OCI-LY1 (cell line): ENCODE measurements around the gene NUDT16.

Experiments
- H2AFZ ChIP-seq: fragments of 200-600 bp; sonication (generic), shearing (Covaris generic); 2 replicates; pipeline ENCODE4 v1.6.0; 2014; ENCODE audit warnings: antibody characterized with exemption, mild to moderate bottlenecking, low read length
- H3F3A ChIP-seq: fragments of 200-600 bp; sonication (generic), shearing (Covaris generic); 2 replicates; pipeline ENCODE4 v1.6.0; 2014; ENCODE audit warnings: mild to moderate bottlenecking, antibody characterized with exemption, low read length, moderate library complexity; ENCODE audit not compliant: insufficient read depth
- H3K27ac ChIP-seq: fragments of 200-600 bp; sonication (generic); 2 replicates; pipeline ENCODE4 v1.5.1; 2014; ENCODE audit warnings: low read length, mixed run types, mild to moderate bottlenecking, low read depth; ENCODE audit not compliant: poor library complexity, severe bottlenecking
- H3K27me3 ChIP-seq: fragments of 200-600 bp; sonication (generic); 2 replicates; pipeline ENCODE4 v1.6.0; 2014; ENCODE audit warnings: antibody characterized with exemption, mild to moderate bottlenecking, low read length, moderate library complexity; ENCODE audit not compliant: insufficient read depth
- H3K36me3 ChIP-seq: fragments of 200-600 bp; sonication (generic); 2 replicates; pipeline ENCODE4 v1.6.1; 2014; ENCODE audit warnings: mild to moderate bottlenecking, antibody characterized with exemption, low read length, moderate library complexity, mixed read lengths; ENCODE audit not compliant: insufficient read depth
- H3K4me1 ChIP-seq: fragments of 200-600 bp; sonication (generic); 2 replicates; pipeline ENCODE4 v1.5.1; 2014; ENCODE audit warnings: mild to moderate bottlenecking, low read length, moderate library complexity; ENCODE audit not compliant: insufficient read depth, severe bottlenecking
- H3K4me2 ChIP-seq: fragments of 200-600 bp; sonication (generic), shearing (Covaris generic); 2 replicates; pipeline ENCODE4 v1.6.1; 2014; ENCODE audit warnings: low read length
- H3K4me3 ChIP-seq: fragments of 200-600 bp; sonication (generic); 2 replicates; pipeline ENCODE4 v1.5.1; 2014; ENCODE audit warnings: low read length, low read depth, mild to moderate bottlenecking, mixed read lengths; ENCODE audit not compliant: poor library complexity, severe bottlenecking
- H3K79me2 ChIP-seq: fragments of 200-600 bp; shearing (Covaris generic); 2 replicates; pipeline ENCODE4 v1.6.1; 2016; ENCODE audit warnings: mixed run types, low read length, mixed read lengths; ENCODE audit not compliant: insufficient read depth
- H3K9ac ChIP-seq: fragments of 200-600 bp; sonication (generic), shearing (Covaris generic); 2 replicates; pipeline ENCODE4 v1.6.1; 2014; ENCODE audit warnings: mild to moderate bottlenecking, low read length, mixed read lengths
- H3K9me2 ChIP-seq: fragments of 200-600 bp; sonication (generic), shearing (Covaris generic); 2 replicates; pipeline ENCODE4 v1.6.1; 2014; ENCODE audit warnings: low read depth, mild to moderate bottlenecking, low read length, mixed read lengths
- H3K9me3 ChIP-seq: fragments of 200-600 bp; shearing (Covaris generic); 2 replicates; pipeline ENCODE4 v1.6.1; 2014; ENCODE audit warnings: low read length, mixed read lengths
- H4K20me1 ChIP-seq: fragments of 200-600 bp; sonication (generic), shearing (Covaris generic); 2 replicates; pipeline ENCODE4 v1.6.0; 2016; ENCODE audit warnings: mild to moderate bottlenecking, low read length; ENCODE audit not compliant: insufficient read depth
- CTCF ChIP-seq: fragments of 200-600 bp; sonication (generic), shearing (Covaris generic); IDR thresholded peaks from 2 replicates; pipeline ENCODE4 v1.5.1; 2017; ENCODE audit warnings: mild to moderate bottlenecking, antibody characterized with exemption, low read length, moderate library complexity, mixed read lengths
- EZH2 ChIP-seq: fragments of 200-600 bp; sonication (generic), shearing (Covaris generic); IDR thresholded peaks from 2 replicates; pipeline ENCODE4 v1.8.0; 2017; ENCODE audit warnings: borderline replicate concordance, mixed run types, mild to moderate bottlenecking, antibody characterized with exemption, low read length, moderate library complexity, mixed read lengths

Gene NUDT16

GRCh38 chr3:131348911-131349310 lies 32.7 kb upstream of the NUDT16 start:
- no peaks in the 10 kb centered on the region for H3K36me3 ChIP-seq
- no peak overlapping the region for H3K27ac ChIP-seq
- no peaks in the 10 kb centered on the region for H3K27me3 ChIP-seq
- H2AFZ ChIP-seq = no peak overlapping the region
- H3K4me3 ChIP-seq = no peak overlapping the region
- H3K4me2 ChIP-seq = no peak overlapping the region
- TF ChIP-seq CTCF (no peak), EZH2 (no peak)
- H3F3A ChIP-seq = no peaks in the 10 kb centered on the region
- H3K9ac ChIP-seq = no peak overlapping the region
- H3K4me1 ChIP-seq = no peaks in the 10 kb centered on the region
- no peaks in the 10 kb centered on the region for H3K9me2 ChIP-seq
- H3K79me2 ChIP-seq = no peaks in the 10 kb centered on the region
- H3K9me3 ChIP-seq = no peaks in the 10 kb centered on the region
- H4K20me1 ChIP-seq = no peaks in the 10 kb centered on the region

GRCh38 chr3:131349454-131349853 lies 32.1 kb upstream of the NUDT16 start:
- H4K20me1 ChIP-seq = no peaks in the 10 kb centered on the region
- no peaks in the 10 kb centered on the region for H3K9me3 ChIP-seq
- no peaks in the 10 kb centered on the region for H3F3A ChIP-seq
- no peaks in the 10 kb centered on the region for H3K79me2 ChIP-seq
- no peak overlapping the region for H3K27ac ChIP-seq
- no peaks in the 10 kb centered on the region for H3K4me1 ChIP-seq
- H3K4me2 ChIP-seq = no peak overlapping the region
- no peaks in the 10 kb centered on the region for H3K36me3 ChIP-seq
- H3K27me3 ChIP-seq = no peaks in the 10 kb centered on the region
- no peak overlapping the region for H2AFZ ChIP-seq
- H3K9me2 ChIP-seq = no peaks in the 10 kb centered on the region
- H3K9ac ChIP-seq = no peak overlapping the region
- H3K4me3 ChIP-seq = no peak overlapping the region
- no peak for TF ChIP-seq EZH2

- TF ChIP-seq EZH2 (no peak), CTCF (no peak)
- H3F3A ChIP-seq = no peaks in the 10 kb centered on the region
- no peaks in the 10 kb centered on the region for H3K4me1 ChIP-seq
- no peaks in the 10 kb centered on the region for H4K20me1 ChIP-seq
- no peak overlapping the region for H3K4me3 ChIP-seq
- no peaks in the 10 kb centered on the region for H3K9me2 ChIP-seq
- H3K79me2 ChIP-seq = no peaks in the 10 kb centered on the region
- no peak overlapping the region for H2AFZ ChIP-seq
- H3K27ac ChIP-seq = no peak overlapping the region
- H3K9ac ChIP-seq = no peak overlapping the region
- no peaks in the 10 kb centered on the region for H3K9me3 ChIP-seq
- H3K4me2 ChIP-seq = no peak overlapping the region
- no peaks in the 10 kb centered on the region for H3K36me3 ChIP-seq
- H3K27me3 ChIP-seq = no peaks in the 10 kb centered on the region
Observed at GRCh38 chr3:131349946-131350347, 31.6 kb upstream of the NUDT16 start.

- no peaks in the 10 kb centered on the region for H3K4me1 ChIP-seq
- no peaks in the 10 kb centered on the region for H4K20me1 ChIP-seq
- H3K9ac ChIP-seq = no peak overlapping the region
- H3K9me3 ChIP-seq = no peaks in the 10 kb centered on the region
- H3K27me3 ChIP-seq = no peaks in the 10 kb centered on the region
- no peak overlapping the region for H3K4me3 ChIP-seq
- H2AFZ ChIP-seq = no peak overlapping the region
- H3K27ac ChIP-seq = no peak overlapping the region
- TF ChIP-seq CTCF = no peak
- no peaks in the 10 kb centered on the region for H3K9me2 ChIP-seq
- H3K36me3 ChIP-seq = no peaks in the 10 kb centered on the region
- no peak overlapping the region for H3K4me2 ChIP-seq
- H3K79me2 ChIP-seq = no peaks in the 10 kb centered on the region
- H3F3A ChIP-seq = no peaks in the 10 kb centered on the region
Observed at GRCh38 chr3:131350506-131350905, 31.1 kb upstream of the NUDT16 start.
